Loucy (cell line): ENCODE results near the gene DIRAS1.

Source experiments
- H2AFZ ChIP-seq: fragments of 200-600 bp; sonication (generic); 2 replicates; pipeline ENCODE4 v1.6.0; 2016; ENCODE audit warnings: antibody characterized with exemption, mild to moderate bottlenecking, low read length, moderate library complexity
- H3F3A ChIP-seq: fragments of 200-600 bp; 2 replicates; pipeline ENCODE4 v1.6.0; 2016; ENCODE audit warnings: antibody characterized with exemption, low read depth, mild to moderate bottlenecking
- H3K27me3 ChIP-seq: fragments of 200-600 bp; sonication (generic); 2 replicates; pipeline ENCODE4 v1.6.1; 2014; ENCODE audit warnings: low read length, mild to moderate bottlenecking; ENCODE audit not compliant: insufficient read depth, poor library complexity, severe bottlenecking
- H3K36me3 ChIP-seq: fragments of 200-600 bp; sonication (generic); 2 replicates; pipeline ENCODE4 v1.6.1; 2016; ENCODE audit warnings: low read length; ENCODE audit not compliant: insufficient read depth
- H3K4me1 ChIP-seq: fragments of 200-600 bp; sonication (generic); 2 replicates; pipeline ENCODE4 v1.5.1; 2014; ENCODE audit warnings: low read length, mild to moderate bottlenecking; ENCODE audit not compliant: insufficient read depth, poor library complexity, severe bottlenecking
- H3K4me2 ChIP-seq: fragments of 200-600 bp; sonication (generic); 2 replicates; pipeline ENCODE4 v1.6.0; 2014; ENCODE audit warnings: antibody characterized with exemption, low read length, low read depth, mild to moderate bottlenecking; ENCODE audit not compliant: poor library complexity, severe bottlenecking
- H3K4me3 ChIP-seq: fragments of 200-600 bp; sonication (generic); 2 replicates; pipeline ENCODE4 v1.5.1; 2014; ENCODE audit warnings: low read length, mild to moderate bottlenecking, mixed read lengths; ENCODE audit not compliant: poor library complexity, severe bottlenecking
- H3K79me2 ChIP-seq: fragments of 200-600 bp; sonication (generic); 2 replicates; pipeline ENCODE4 v1.6.1; 2014; ENCODE audit warnings: low read length; ENCODE audit not compliant: insufficient read depth
- H3K9ac ChIP-seq: fragments of 200-600 bp; sonication (generic); 2 replicates; pipeline ENCODE4 v1.6.0; 2014; ENCODE audit warnings: mild to moderate bottlenecking, low read depth, low read length, moderate library complexity; ENCODE audit not compliant: poor library complexity, severe bottlenecking
- H3K9me2 ChIP-seq: fragments of 200-600 bp; sonication (generic); replicated peaks from 2 replicates; pipeline ENCODE4 v1.6.1; 2016; ENCODE audit warnings: low read depth, low read length, mixed read lengths
- H3K9me3 ChIP-seq: fragments of 200-600 bp; sonication (generic); 2 replicates; pipeline ENCODE4 v1.6.1; 2014; ENCODE audit warnings: mild to moderate bottlenecking, antibody characterized with exemption, low read length, low read depth; ENCODE audit not compliant: insufficient read depth
- H4K20me1 ChIP-seq: fragments of 200-600 bp; sonication (generic); 2 replicates; pipeline ENCODE4 v1.6.0; 2014; ENCODE audit warnings: antibody characterized with exemption, low read length, mild to moderate bottlenecking; ENCODE audit not compliant: insufficient read depth, poor library complexity, severe bottlenecking
- CTCF ChIP-seq: fragments of 200-600 bp; sonication (generic); conservative IDR thresholded peaks from 2 replicates; pipeline ENCODE4 v1.5.1; 2014; ENCODE audit warnings: mild to moderate bottlenecking, antibody characterized with exemption, low read length
- EZH2phosphoT487 ChIP-seq: fragments of 200-600 bp; IDR thresholded peaks from 2 replicates; pipeline ENCODE4 v1.6.1; 2018; ENCODE audit warnings: antibody characterized with exemption, mild to moderate bottlenecking, moderate library complexity, borderline replicate concordance

Gene DIRAS1

GRCh38 chr19:2750808-2751437, 29.8 kb upstream of the DIRAS1 start:
- Histone ChIP-seq H3K4me3 (no peak overlapping the region), H3K79me2 (no peaks in the 10 kb centered on the region), H3K4me2 (no peak overlapping the region)

GRCh38 chr19:2747349-2747748, 26.2 kb upstream of the DIRAS1 start:
- no peaks in the 10 kb centered on the region for H3F3A ChIP-seq
- no peak overlapping the region for H3K4me2 ChIP-seq
- no peak overlapping the region for H3K4me3 ChIP-seq
- no peaks in the 10 kb centered on the region for H4K20me1 ChIP-seq
- H3K4me1 ChIP-seq, result no peaks in the 10 kb centered on the region
- no peak overlapping the region for H2AFZ ChIP-seq
- no peak overlapping the region for H3K9ac ChIP-seq
- H3K79me2 ChIP-seq, result no peaks in the 10 kb centered on the region
- TF ChIP-seq EZH2phosphoT487 (no peak), CTCF (no peak)
- no peaks in the 10 kb centered on the region for H3K36me3 ChIP-seq
- no peaks in the 10 kb centered on the region for H3K27me3 ChIP-seq
- H3K9me2 ChIP-seq, result no peaks in the 10 kb centered on the region
- no peaks in the 10 kb centered on the region for H3K9me3 ChIP-seq

More at GRCh38 chr19:2750808-2751437, 29.8 kb upstream of the DIRAS1 start:
- Histone ChIP-seq H3K4me1 (no peaks in the 10 kb centered on the region), H3K36me3 (peaks cover 17% of the 10 kb centered on the region; the same call in 1 of the 2 replicates), H3K9me2 (no peaks in the 10 kb centered on the region), H3K27me3 (no peaks in the 10 kb centered on the region), H3K9ac (no peak overlapping the region), H2AFZ (no peak overlapping the region), H3F3A (no peaks in the 10 kb centered on the region), H4K20me1 (no peaks in the 10 kb centered on the region), H3K9me3 (no peaks in the 10 kb centered on the region)
- no peak for TF ChIP-seq CTCF

- no peak overlapping the region for H3K9ac ChIP-seq
- no peaks in the 10 kb centered on the region for H3K4me1 ChIP-seq
- no peak for TF ChIP-seq EZH2phosphoT487
- TF ChIP-seq CTCF, result no peak
- peaks cover 5% of the 10 kb centered on the region for H3K27me3 ChIP-seq
- H3K9me3 ChIP-seq, result no peaks in the 10 kb centered on the region
- H2AFZ ChIP-seq, result no peak overlapping the region
- peaks cover 4% of the 10 kb centered on the region for H4K20me1 ChIP-seq
- H3K9me2 ChIP-seq, result no peaks in the 10 kb centered on the region
- H3K4me2 ChIP-seq, result no peak overlapping the region
- H3K79me2 ChIP-seq, result peaks cover 6% of the 10 kb centered on the region
- no peak overlapping the region for H3K4me3 ChIP-seq
- no peaks in the 10 kb centered on the region for H3K36me3 ChIP-seq
- peaks cover 5% of the 10 kb centered on the region for H3F3A ChIP-seq
These were observed 22.9 kb upstream of the DIRAS1 start for GRCh38 chr19:2744113-2744512.
